Liver (tissue), 9 donors: Measurements from ENCODE around the gene C2CD5. TPM values are rescaled to one million over a fixed set of nuclear protein-coding genes. Genes with fewer than 3 reads are reported as not detected.

Experiments used
- DNase-seq: peaks from one replicate; pipeline ENCODE4 v3.0.0-alpha.2; 2017; ENCODE audit warnings: low spot score
- H3K27ac ChIP-seq, 2 donors: one replicate each; pipeline ENCODE4 v1.7.0; 2013; ENCODE audit warnings: inconsistent platforms in 2 of 2, low read length in 2 of 2, control low read depth in 1 of 2, low read depth in 1 of 2, mild to moderate bottlenecking in 1 of 2
- H3K27me3 ChIP-seq, 4 donors: one replicate each; pipeline versions ENCODE4 v1.6.1 to v1.7.0; 2013; ENCODE audit warnings: low read length in 3 of 4, inconsistent platforms in 1 of 4, mild to moderate bottlenecking in 1 of 4, moderate library complexity in 1 of 4; ENCODE audit not compliant: control insufficient read depth in 4 of 4, insufficient read depth in 4 of 4
- H3K36me3 ChIP-seq, 4 donors: one replicate each; pipeline versions ENCODE4 v1.6.1 to v1.7.0; 2013; ENCODE audit warnings: low read length in 3 of 4, mild to moderate bottlenecking in 3 of 4, low read depth in 1 of 4, moderate library complexity in 1 of 4; ENCODE audit not compliant: control insufficient read depth in 4 of 4, insufficient read depth in 3 of 4
- H3K4me1 ChIP-seq, 4 donors: one replicate each; pipeline versions ENCODE4 v1.6.1 to v1.7.0; 2013; ENCODE audit warnings: low read length in 3 of 4, mild to moderate bottlenecking in 3 of 4, moderate library complexity in 1 of 4; ENCODE audit not compliant: control insufficient read depth in 4 of 4, insufficient read depth in 4 of 4
- H3K4me3 ChIP-seq, 3 donors: one replicate each; pipeline versions ENCODE4 v1.6.1 to v1.7.0; 2013; ENCODE audit warnings: low read length in 3 of 3, control low read depth in 1 of 3, low read depth in 1 of 3, mild to moderate bottlenecking in 1 of 3
- H3K9ac ChIP-seq, 2 donors: one replicate each; pipeline ENCODE4 v1.7.0; 2013; ENCODE audit warnings: low read length in 2 of 2, mild to moderate bottlenecking in 2 of 2, moderate library complexity in 2 of 2, control low read depth in 1 of 2, low read depth in 1 of 2
- H3K9me3 ChIP-seq, 4 donors: one replicate each; pipeline versions ENCODE4 v1.6.1 to v1.7.0; 2013; ENCODE audit warnings: low read length in 3 of 4; ENCODE audit not compliant: control insufficient read depth in 4 of 4
- EGR1 ChIP-seq, 2 donors: IDR thresholded peaks; 2 replicates each; pipeline ENCODE4 v1.6.1; 2016 to 2018; ENCODE audit warnings: antibody characterized with exemption in 2 of 2, low read depth in 2 of 2
- FOXA2 ChIP-seq: IDR thresholded peaks from 2 replicates; pipeline ENCODE4 v1.6.1; 2016; ENCODE audit warnings: antibody characterized with exemption
- GABPA ChIP-seq, 2 donors: IDR thresholded peaks in 1 of 2; conservative IDR thresholded peaks in 1 of 2; 2 replicates each; pipeline ENCODE4 v1.6.1; 2016; ENCODE audit warnings: antibody characterized with exemption in 2 of 2, mild to moderate bottlenecking in 1 of 2, moderate library complexity in 1 of 2
- HNF4A ChIP-seq, 2 donors: conservative IDR thresholded peaks; 2 replicates each; pipeline ENCODE4 v1.6.1; 2016; ENCODE audit warnings: antibody characterized with exemption in 2 of 2, mild to moderate bottlenecking in 2 of 2
- HNF4G ChIP-seq: IDR thresholded peaks from 2 replicates; pipeline ENCODE4 v1.6.1; 2016; ENCODE audit warnings: antibody characterized with exemption
- JUND ChIP-seq, 2 donors: IDR thresholded peaks; 2 replicates each; pipeline ENCODE4 v1.6.1; 2016; ENCODE audit warnings: antibody characterized with exemption in 2 of 2
- NR2F2 ChIP-seq: IDR thresholded peaks from 2 replicates; pipeline ENCODE4 v1.6.1; 2016; ENCODE audit warnings: antibody characterized with exemption
- RAD21 ChIP-seq, 2 donors: IDR thresholded peaks; 2 replicates each; pipeline ENCODE4 v1.6.1; 2016; ENCODE audit warnings: antibody characterized with exemption in 2 of 2, mild to moderate bottlenecking in 2 of 2
- RXRA ChIP-seq, 2 donors: IDR thresholded peaks; 2 replicates each; pipeline ENCODE4 v1.6.1; 2017 to 2018; ENCODE audit warnings: antibody characterized with exemption in 2 of 2, mild to moderate bottlenecking in 1 of 2
- SP1 ChIP-seq: IDR thresholded peaks from 2 replicates; pipeline ENCODE4 v1.6.1; 2018; ENCODE audit warnings: antibody characterized with exemption, mild to moderate bottlenecking
- TAF1 ChIP-seq: conservative IDR thresholded peaks from 2 replicates; pipeline ENCODE4 v1.6.1; 2016; ENCODE audit warnings: antibody characterized with exemption, mild to moderate bottlenecking
- YY1 ChIP-seq: IDR thresholded peaks from 2 replicates; pipeline ENCODE4 v1.6.1; 2016; ENCODE audit warnings: antibody characterized with exemption, mild to moderate bottlenecking
- WGBS: extraction: QIAGEN DNeasy Blood & Tissue Kit; methylation state at CpG from one replicate; pipeline ENCODE4 v1.1.7; 2013; 5-methylcytosine and 5-hydroxymethylcytosine counted together
- polyA plus RNA-seq, 2 donors: library from polyadenylated mRNA; stranded (reverse) in 1 of 2; unstranded in 1 of 2; fragments of 200-250 nt in 1 of 2; fragments of >200 nt in 1 of 2; fragmentation: Nextera tagmentation in 1 of 2; extraction: Ambion mirVana in 1 of 2; gene quantifications; one replicate each; pipeline versions ENCODE4 v1.2.1 to v1.2.3, GENCODE V29; 2013 to 2015
- total RNA-seq, 2 donors: library from RNA; depleted of rRNA; stranded (reverse); fragments of >200 nt; gene quantifications; one replicate each; pipeline ENCODE4 v1.2.3, GENCODE V29; 2014
- TF ChIP-seq, protein P1 (sequence below): IDR thresholded peaks from 2 replicates; pipeline ENCODE4 v1.6.1; 2016; ENCODE audit warnings: antibody characterized with exemption
- TF ChIP-seq, protein P2 (sequence below): IDR thresholded peaks from 2 replicates; pipeline ENCODE4 v1.6.1; 2016; ENCODE audit warnings: antibody characterized with exemption
- TF ChIP-seq, protein P3 (sequence below): IDR thresholded peaks from 2 replicates; pipeline ENCODE4 v1.6.1; 2016; ENCODE audit warnings: antibody characterized with exemption, mild to moderate bottlenecking
- TF ChIP-seq, protein P4 (sequence below): IDR thresholded peaks from 2 replicates; pipeline ENCODE4 v1.6.1; 2016; ENCODE audit warnings: antibody characterized with exemption
- donor health status: healthy.
- donor health status: healthy.
- donor health status: healthy.
- donor health status: healthy.
- donor health status: healthy.

Gene C2CD5
- total and polyA plus RNA-seq, 4 donors, result 5.8 to 25.0 (median 13.2) TPM

DNA sequence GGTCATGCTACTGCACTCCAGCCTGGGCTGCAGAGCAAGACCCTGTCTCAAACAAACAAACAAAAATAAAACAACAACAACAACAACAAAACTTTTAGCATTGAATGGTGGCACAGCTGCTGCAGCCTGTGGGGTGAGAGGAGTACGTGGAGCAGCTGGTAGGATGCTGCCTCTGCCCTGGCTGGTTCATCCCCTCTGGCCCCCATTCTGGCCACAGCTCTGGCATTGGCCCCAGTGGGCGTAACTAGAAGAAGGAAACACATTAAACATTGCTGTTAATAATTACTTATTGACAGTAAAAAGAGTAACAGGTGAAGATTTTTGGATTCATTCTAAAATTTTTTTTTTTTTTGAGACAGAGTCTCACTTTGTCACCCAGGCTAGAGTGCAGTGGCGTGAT is 28.8 kb upstream of the C2CD5 start (continued):
- TF ChIP-seq, protein P1, sequence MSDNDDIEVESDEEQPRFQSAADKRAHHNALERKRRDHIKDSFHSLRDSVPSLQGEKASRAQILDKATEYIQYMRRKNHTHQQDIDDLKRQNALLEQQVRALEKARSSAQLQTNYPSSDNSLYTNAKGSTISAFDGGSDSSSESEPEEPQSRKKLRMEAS, result no peak
- TF ChIP-seq NR2F2 (no peak), RXRA (IDR thresholded peaks at IDR 0.05) (no peak)

DNA sequence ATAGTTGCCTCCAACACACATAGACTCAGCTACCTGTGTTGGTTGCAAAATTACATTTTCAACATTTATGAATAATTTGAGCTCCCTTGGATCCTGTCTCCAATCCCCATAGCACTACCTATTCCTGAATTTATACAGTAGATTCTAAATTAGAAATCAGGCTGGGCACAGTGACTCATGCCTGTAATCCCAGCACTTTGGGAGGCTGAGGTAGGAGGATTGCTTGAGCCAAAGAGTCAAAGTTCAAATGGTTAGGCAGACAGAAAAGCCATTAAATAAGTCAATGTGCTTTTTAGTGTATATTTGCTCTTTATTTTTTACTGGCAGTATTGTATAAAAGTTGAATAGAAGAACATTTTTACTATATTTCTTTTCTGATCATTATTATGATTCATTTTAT is 24.9 kb upstream of the C2CD5 start:
- H3K9me3 ChIP-seq, result no peaks in the 10 kb centered on the region
- no peaks in the 10 kb centered on the region for H3K36me3 ChIP-seq
- H3K4me3 ChIP-seq, result no peak overlapping the region
- TF ChIP-seq SP1 (no peak), EGR1 (IDR thresholded peaks at IDR 0.05; ENCODE audit: low read depth in 2 of 2) (no peak), HNF4G (no peak), JUND (IDR thresholded peaks at IDR 0.05) (no peak), TAF1 (no peak), GABPA (IDR thresholded peaks at IDR 0.05 in 1 of 2, conservative IDR thresholded peaks at IDR 0.05 in 1 of 2) (no peak)
- TF ChIP-seq, protein P2, sequence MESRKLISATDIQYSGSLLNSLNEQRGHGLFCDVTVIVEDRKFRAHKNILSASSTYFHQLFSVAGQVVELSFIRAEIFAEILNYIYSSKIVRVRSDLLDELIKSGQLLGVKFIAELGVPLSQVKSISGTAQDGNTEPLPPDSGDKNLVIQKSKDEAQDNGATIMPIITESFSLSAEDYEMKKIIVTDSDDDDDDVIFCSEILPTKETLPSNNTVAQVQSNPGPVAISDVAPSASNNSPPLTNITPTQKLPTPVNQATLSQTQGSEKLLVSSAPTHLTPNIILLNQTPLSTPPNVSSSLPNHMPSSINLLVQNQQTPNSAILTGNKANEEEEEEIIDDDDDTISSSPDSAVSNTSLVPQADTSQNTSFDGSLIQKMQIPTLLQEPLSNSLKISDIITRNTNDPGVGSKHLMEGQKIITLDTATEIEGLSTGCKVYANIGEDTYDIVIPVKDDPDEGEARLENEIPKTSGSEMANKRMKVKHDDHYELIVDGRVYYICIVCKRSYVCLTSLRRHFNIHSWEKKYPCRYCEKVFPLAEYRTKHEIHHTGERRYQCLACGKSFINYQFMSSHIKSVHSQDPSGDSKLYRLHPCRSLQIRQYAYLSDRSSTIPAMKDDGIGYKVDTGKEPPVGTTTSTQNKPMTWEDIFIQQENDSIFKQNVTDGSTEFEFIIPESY, result no peak
- TF ChIP-seq, protein P3, sequence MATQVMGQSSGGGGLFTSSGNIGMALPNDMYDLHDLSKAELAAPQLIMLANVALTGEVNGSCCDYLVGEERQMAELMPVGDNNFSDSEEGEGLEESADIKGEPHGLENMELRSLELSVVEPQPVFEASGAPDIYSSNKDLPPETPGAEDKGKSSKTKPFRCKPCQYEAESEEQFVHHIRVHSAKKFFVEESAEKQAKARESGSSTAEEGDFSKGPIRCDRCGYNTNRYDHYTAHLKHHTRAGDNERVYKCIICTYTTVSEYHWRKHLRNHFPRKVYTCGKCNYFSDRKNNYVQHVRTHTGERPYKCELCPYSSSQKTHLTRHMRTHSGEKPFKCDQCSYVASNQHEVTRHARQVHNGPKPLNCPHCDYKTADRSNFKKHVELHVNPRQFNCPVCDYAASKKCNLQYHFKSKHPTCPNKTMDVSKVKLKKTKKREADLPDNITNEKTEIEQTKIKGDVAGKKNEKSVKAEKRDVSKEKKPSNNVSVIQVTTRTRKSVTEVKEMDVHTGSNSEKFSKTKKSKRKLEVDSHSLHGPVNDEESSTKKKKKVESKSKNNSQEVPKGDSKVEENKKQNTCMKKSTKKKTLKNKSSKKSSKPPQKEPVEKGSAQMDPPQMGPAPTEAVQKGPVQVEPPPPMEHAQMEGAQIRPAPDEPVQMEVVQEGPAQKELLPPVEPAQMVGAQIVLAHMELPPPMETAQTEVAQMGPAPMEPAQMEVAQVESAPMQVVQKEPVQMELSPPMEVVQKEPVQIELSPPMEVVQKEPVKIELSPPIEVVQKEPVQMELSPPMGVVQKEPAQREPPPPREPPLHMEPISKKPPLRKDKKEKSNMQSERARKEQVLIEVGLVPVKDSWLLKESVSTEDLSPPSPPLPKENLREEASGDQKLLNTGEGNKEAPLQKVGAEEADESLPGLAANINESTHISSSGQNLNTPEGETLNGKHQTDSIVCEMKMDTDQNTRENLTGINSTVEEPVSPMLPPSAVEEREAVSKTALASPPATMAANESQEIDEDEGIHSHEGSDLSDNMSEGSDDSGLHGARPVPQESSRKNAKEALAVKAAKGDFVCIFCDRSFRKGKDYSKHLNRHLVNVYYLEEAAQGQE, result no peak
- H3K4me1 ChIP-seq, result no peaks in the 10 kb centered on the region
- H3K27ac ChIP-seq, result no peak overlapping the region
- no peak overlapping the region for H3K9ac ChIP-seq
- no peaks in the 10 kb centered on the region for H3K27me3 ChIP-seq
- DNase-seq, result no peak

DNA sequence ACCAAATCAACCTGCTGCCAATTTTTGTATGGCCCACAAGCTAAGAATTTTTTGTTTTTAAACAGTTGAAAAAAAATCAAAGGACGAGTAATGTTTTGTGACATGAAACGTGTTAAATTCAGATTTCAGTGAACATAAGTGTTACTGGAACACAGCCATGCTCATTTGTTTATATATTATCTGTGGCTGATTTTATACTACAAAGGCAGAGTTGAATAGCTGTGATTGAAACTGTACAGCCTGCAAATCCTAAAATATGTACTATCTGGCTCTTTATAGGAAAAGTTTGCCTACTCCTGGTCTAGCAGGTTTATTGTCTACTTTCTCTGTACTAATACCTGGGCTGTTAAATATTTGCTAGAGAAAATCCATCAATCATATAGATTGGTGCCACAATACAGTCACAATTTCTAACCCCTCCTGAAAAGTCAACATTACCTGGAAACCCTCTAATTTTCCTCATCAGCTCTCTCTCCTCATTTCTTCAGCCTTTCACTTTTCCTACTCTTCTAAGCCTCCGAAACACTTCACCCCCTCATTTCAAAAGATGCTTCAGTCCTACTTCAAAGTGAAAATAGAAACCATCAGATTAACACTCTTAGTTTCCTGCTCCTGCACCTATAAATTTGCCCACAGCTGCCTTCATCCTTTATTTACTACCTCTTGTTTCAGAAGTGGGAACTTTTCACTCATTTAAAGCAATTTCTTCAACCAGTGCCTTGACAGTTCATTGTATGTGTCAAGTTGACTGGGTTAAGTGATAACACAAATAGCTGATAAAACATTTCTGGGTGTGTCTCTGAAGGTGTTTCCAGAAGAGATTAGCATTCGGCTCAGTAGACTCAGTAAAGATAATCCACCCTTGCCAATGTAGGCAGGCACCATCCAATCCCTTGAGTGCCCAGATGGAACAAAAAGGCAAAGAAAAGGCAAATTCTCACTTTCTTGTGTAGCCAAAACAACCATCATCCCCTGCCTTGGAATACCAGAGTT is 18.0 kb upstream of the C2CD5 start:
- Histone ChIP-seq H3K9ac (no peak overlapping the region), H3K27ac (no peak overlapping the region), H3K4me3 (no peak overlapping the region), H3K4me1 (no peaks in the 10 kb centered on the region), H3K36me3 (no peaks in the 10 kb centered on the region), H3K9me3 (no peaks in the 10 kb centered on the region), H3K27me3 (no peaks in the 10 kb centered on the region)
- 53% methylated on average over 4 of the region's 4 CpGs for WGBS
- DNase-seq, result no peak
- TF ChIP-seq, protein P3, result no peak
- TF ChIP-seq RAD21 (IDR thresholded peaks at IDR 0.05) (no peak), RXRA (IDR thresholded peaks at IDR 0.05) (no peak), NR2F2 (no peak), EGR1 (IDR thresholded peaks at IDR 0.05; ENCODE audit: low read depth in 2 of 2) (no peak), HNF4A (conservative IDR thresholded peaks at IDR 0.05) (no peak), GABPA (IDR thresholded peaks at IDR 0.05 in 1 of 2, conservative IDR thresholded peaks at IDR 0.05 in 1 of 2) (no peak), SP1 (no peak), HNF4G (no peak), YY1 (no peak), FOXA2 (no peak)
- TF ChIP-seq, protein P1, result no peak
- TF ChIP-seq, protein P2, result no peak
- TF ChIP-seq, protein P4, sequence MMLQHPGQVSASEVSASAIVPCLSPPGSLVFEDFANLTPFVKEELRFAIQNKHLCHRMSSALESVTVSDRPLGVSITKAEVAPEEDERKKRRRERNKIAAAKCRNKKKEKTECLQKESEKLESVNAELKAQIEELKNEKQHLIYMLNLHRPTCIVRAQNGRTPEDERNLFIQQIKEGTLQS, result no peak
